ENCODE results near the gene IVD.

IVD gene

DNA sequence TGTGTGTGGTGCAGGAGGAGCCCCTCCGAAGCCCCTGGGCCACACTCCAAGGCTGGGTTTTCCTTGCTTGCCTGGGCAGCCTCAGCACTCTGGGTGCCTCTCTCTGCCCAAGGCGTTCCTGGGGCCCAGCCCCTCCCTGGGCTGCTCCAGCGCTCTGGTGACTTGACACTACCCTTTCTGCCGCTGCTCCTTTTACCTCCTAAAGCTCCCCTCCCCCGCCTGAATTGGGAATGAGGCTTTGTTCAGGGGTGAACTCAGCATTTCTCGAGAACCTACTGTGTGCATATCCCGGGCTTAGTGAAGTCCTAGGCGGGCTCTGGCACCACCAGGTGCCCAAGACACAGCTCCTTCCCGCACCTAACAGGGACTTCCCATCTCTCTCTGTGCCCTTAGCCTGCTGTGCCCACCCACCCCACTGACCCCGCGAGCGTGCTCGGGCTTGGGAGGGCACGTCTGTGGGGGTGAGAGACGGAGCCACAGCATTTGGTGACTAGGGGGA lies 33.9 kb downstream of the IVD start:
- H3K4me3 ChIP-seq (ENCODE audit: low read length, poor library complexity, severe bottlenecking), result peak overlapping the region; percentile 82
- no peaks in the 10 kb centered on the region for H3K27me3 ChIP-seq (ENCODE audit: insufficient read depth, low read length, poor library complexity, severe bottlenecking)
- H3K4me1 ChIP-seq (ENCODE audit: insufficient read depth, low read length, poor library complexity, severe bottlenecking), result peaks cover 33% of the 10 kb centered on the region
- H3K4me2 ChIP-seq (ENCODE audit: low read depth, low read length, poor library complexity, severe bottlenecking), result peak overlapping the region; percentile 86
- TF ChIP-seq EZH2phosphoT487 (IDR thresholded peaks at IDR 0.05; ENCODE audit: borderline replicate concordance), result no peak
- TF ChIP-seq, protein P1, sequence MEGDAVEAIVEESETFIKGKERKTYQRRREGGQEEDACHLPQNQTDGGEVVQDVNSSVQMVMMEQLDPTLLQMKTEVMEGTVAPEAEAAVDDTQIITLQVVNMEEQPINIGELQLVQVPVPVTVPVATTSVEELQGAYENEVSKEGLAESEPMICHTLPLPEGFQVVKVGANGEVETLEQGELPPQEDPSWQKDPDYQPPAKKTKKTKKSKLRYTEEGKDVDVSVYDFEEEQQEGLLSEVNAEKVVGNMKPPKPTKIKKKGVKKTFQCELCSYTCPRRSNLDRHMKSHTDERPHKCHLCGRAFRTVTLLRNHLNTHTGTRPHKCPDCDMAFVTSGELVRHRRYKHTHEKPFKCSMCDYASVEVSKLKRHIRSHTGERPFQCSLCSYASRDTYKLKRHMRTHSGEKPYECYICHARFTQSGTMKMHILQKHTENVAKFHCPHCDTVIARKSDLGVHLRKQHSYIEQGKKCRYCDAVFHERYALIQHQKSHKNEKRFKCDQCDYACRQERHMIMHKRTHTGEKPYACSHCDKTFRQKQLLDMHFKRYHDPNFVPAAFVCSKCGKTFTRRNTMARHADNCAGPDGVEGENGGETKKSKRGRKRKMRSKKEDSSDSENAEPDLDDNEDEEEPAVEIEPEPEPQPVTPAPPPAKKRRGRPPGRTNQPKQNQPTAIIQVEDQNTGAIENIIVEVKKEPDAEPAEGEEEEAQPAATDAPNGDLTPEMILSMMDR (conservative IDR thresholded peaks at IDR 0.05; ENCODE audit: low read length), result no peak
- H3K9ac ChIP-seq (ENCODE audit: low read depth, low read length, poor library complexity, severe bottlenecking), result peak overlapping the region; percentile 82
- no peaks in the 10 kb centered on the region for H3K9me3 ChIP-seq (ENCODE audit: insufficient read depth, low read depth, low read length)
- H3K36me3 ChIP-seq (ENCODE audit: insufficient read depth, low read length), result no peaks in the 10 kb centered on the region
- peaks cover 27% of the 10 kb centered on the region for H4K20me1 ChIP-seq (ENCODE audit: insufficient read depth, low read length, poor library complexity, severe bottlenecking)
- H3F3A ChIP-seq (ENCODE audit: low read depth), result no peaks in the 10 kb centered on the region
- H2AFZ ChIP-seq (ENCODE audit: low read length), result peak overlapping the region; percentile 76
- no peaks in the 10 kb centered on the region for H3K9me2 ChIP-seq (replicated peaks; ENCODE audit: low read depth, low read length)
- peaks cover 38% of the 10 kb centered on the region for H3K79me2 ChIP-seq (ENCODE audit: insufficient read depth, low read length)

DNA sequence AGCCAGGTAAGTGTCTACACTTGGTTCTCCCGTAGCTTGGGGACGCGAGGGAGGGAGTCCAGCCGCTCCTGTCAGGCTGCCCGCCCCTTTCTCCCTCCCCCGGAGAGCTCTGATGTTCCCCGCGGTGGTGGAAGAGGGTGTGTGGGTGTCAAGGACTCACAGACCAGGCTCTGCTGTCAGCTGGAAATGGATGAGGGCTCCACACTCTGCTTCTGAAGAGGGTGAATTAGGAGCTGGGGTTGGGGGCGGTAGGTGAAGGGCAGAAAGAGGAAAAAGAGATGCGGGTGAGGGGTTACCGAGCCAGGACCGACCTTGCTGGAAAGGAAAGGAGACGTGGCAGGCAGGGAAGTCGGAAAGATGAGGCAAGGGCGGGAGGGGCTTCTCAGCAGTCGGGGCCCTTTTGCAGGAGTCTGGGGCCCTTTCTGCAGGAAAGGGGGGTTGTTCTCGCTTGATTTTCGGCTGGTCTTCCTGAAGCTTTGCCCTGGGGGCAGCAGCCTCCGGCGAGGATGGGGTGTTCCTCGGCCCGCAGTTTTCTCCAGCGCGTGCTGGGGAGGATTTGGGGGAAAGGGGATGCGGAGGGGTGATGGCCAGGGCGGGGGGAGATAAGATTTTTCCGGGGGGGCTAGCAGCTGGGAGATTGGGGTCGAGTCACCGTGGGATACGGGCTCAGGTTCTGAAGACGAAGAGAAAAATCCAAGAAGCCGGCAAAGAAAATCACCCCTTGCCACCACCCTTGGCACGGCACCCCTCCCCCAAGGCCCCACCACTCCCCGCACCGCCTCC lies 34.6 kb downstream of the IVD start:
- Histone ChIP-seq H4K20me1 (ENCODE audit: insufficient read depth, low read length, poor library complexity, severe bottlenecking) (peaks cover 33% of the 10 kb centered on the region), H3K27me3 (ENCODE audit: insufficient read depth, low read length, poor library complexity, severe bottlenecking) (no peaks in the 10 kb centered on the region)

DNA sequence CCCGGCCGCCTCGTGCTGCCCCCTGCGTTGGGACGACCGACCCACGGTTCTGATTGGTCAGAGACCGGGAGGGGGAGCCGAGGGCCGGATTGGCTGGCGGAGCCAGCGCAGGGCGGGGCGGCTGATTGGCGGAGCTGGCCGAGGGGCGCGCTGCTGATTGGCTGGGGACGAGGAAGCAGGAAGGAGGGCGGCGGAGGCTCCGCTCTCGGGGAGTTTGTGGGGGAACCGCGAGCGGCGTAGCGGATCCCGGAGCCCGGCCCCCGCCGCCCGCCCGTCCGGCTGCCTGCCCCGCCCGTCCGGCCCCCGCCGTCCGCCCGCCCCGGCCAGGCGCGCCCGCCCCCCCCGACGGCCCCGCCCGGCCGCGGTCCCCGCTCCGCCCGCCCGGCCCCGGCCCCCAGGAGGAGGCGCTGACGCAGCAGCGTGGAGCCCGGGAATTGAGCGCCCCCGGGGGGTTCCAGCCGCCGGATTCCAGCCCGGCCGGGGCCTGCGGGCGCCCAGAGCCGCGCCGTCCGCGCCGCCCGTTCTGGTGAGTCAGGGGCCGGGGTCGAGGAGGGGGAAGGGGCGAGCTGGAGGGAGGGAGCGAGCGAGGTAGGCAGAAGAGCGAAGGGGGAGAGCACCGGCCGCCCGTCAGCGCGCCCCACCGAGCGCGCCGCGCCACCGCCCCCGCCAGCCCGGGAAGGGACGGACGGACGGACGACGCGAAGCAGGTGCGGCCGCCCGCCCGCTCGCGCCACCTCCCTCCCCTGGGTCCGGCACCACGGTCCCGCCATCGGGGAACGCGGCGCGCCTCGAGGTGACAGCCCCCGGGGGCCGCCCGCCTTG lies 35.4 kb downstream of the IVD start, which contains the start of gene BAHD1:
Gene BAHD1 (plus strand): TSS at position 211 of the 822 bp plus-strand sequence. CDS start 17,512 bp downstream, outside the sequence.
- Histone ChIP-seq H3K9me3 (ENCODE audit: insufficient read depth, low read depth, low read length) (no peaks in the 10 kb centered on the region), H3K9me2 (replicated peaks; ENCODE audit: low read depth, low read length) (no peaks in the 10 kb centered on the region), H2AFZ (ENCODE audit: low read length) (peak within 1 kb of the TSS; percentile 76)

More for the DNA sequence above, 34.6 kb downstream of the IVD start:
- Histone ChIP-seq H3K79me2 (ENCODE audit: insufficient read depth, low read length) (peaks cover 45% of the 10 kb centered on the region), H3K4me1 (ENCODE audit: insufficient read depth, low read length, poor library complexity, severe bottlenecking) (peaks cover 39% of the 10 kb centered on the region), H3K9me3 (ENCODE audit: insufficient read depth, low read depth, low read length) (no peaks in the 10 kb centered on the region), H2AFZ (ENCODE audit: low read length) (peak overlapping the region; percentile 76), H3K36me3 (ENCODE audit: insufficient read depth, low read length) (no peaks in the 10 kb centered on the region), H3K9ac (ENCODE audit: low read depth, low read length, poor library complexity, severe bottlenecking) (peak overlapping the region; percentile 82), H3K4me3 (ENCODE audit: low read length, poor library complexity, severe bottlenecking) (peak overlapping the region; percentile 82), H3K4me2 (ENCODE audit: low read depth, low read length, poor library complexity, severe bottlenecking) (peak overlapping the region; percentile 86), H3F3A (ENCODE audit: low read depth) (no peaks in the 10 kb centered on the region), H3K9me2 (replicated peaks; ENCODE audit: low read depth, low read length) (no peaks in the 10 kb centered on the region)
- no peak for TF ChIP-seq EZH2phosphoT487 (IDR thresholded peaks at IDR 0.05; ENCODE audit: borderline replicate concordance)
- TF ChIP-seq, protein P1 (conservative IDR thresholded peaks at IDR 0.05; ENCODE audit: low read length), result no peak

More for the DNA sequence above, 35.4 kb downstream of the IVD start, which contains the start of gene BAHD1:
- no peaks in the 10 kb centered on the region for H3F3A ChIP-seq (ENCODE audit: low read depth)
- peaks cover 47% of the 10 kb centered on the region for H3K4me1 ChIP-seq (ENCODE audit: insufficient read depth, low read length, poor library complexity, severe bottlenecking)
- peak within 1 kb of the TSS; percentile 90 for H3K9ac ChIP-seq (ENCODE audit: low read depth, low read length, poor library complexity, severe bottlenecking)
- H3K79me2 ChIP-seq (ENCODE audit: insufficient read depth, low read length), result peaks cover 53% of the 10 kb centered on the region
- no peaks in the 10 kb centered on the region for H3K27me3 ChIP-seq (ENCODE audit: insufficient read depth, low read length, poor library complexity, severe bottlenecking)
- peak within 1 kb of the TSS; percentile 85 for H3K4me3 ChIP-seq (ENCODE audit: low read length, poor library complexity, severe bottlenecking)
- peak within 1 kb of the TSS; percentile 98 for H3K4me2 ChIP-seq (ENCODE audit: low read depth, low read length, poor library complexity, severe bottlenecking)
- no peaks in the 10 kb centered on the region for H3K36me3 ChIP-seq (ENCODE audit: insufficient read depth, low read length)
- no peak for TF ChIP-seq EZH2phosphoT487 (IDR thresholded peaks at IDR 0.05; ENCODE audit: borderline replicate concordance)
- TF ChIP-seq, protein P1 (conservative IDR thresholded peaks at IDR 0.05; ENCODE audit: low read length), result peak; percentile 19
- H4K20me1 ChIP-seq (ENCODE audit: insufficient read depth, low read length, poor library complexity, severe bottlenecking), result peaks cover 41% of the 10 kb centered on the region
